SU-DHL-6 (cell line): ENCODE data around the gene SORCS2.

Source experiments
- H2AFZ ChIP-seq: fragments of 200-600 bp; sonication (generic); 2 replicates; pipeline ENCODE4 v1.6.1; 2014; ENCODE audit warnings: low read depth, mild to moderate bottlenecking, moderate library complexity, mixed read lengths, antibody characterized with exemption, low read length; ENCODE audit not compliant: severe bottlenecking
- H3F3A ChIP-seq: fragments of 200-600 bp; shearing (Covaris generic); 2 replicates; pipeline ENCODE4 v1.6.0; 2016; ENCODE audit warnings: antibody characterized with exemption, mild to moderate bottlenecking; ENCODE audit not compliant: insufficient read depth
- H3K27ac ChIP-seq: fragments of 200-600 bp; sonication (generic); 2 replicates; pipeline ENCODE4 v1.5.1; 2016; ENCODE audit warnings: low read depth, mild to moderate bottlenecking, low read length, moderate library complexity, mixed read lengths
- H3K27me3 ChIP-seq: fragments of 200-600 bp; sonication (generic), shearing (Covaris generic); 2 replicates; pipeline ENCODE4 v1.6.0; 2014; ENCODE audit warnings: mild to moderate bottlenecking, low read length
- H3K36me3 ChIP-seq: fragments of 200-600 bp; sonication (generic); 2 replicates; pipeline ENCODE4 v1.6.1; 2014; ENCODE audit warnings: mild to moderate bottlenecking, low read length, mixed read lengths
- H3K4me2 ChIP-seq: fragments of 300-600, 200-600 bp; shearing (Covaris generic), sonication (generic); 2 replicates; pipeline ENCODE4 v1.6.0; 2014; ENCODE audit warnings: low read length, low read depth, mild to moderate bottlenecking; ENCODE audit not compliant: poor library complexity, severe bottlenecking
- H3K4me3 ChIP-seq: fragments of 200-600 bp; sonication (generic); 2 replicates; pipeline ENCODE4 v1.5.1; 2014; ENCODE audit warnings: antibody characterized with exemption, low read length, mild to moderate bottlenecking, mixed read lengths; ENCODE audit not compliant: insufficient read depth, poor library complexity, severe bottlenecking
- H3K79me2 ChIP-seq: fragments of 200-600 bp; sonication (generic); 2 replicates; pipeline ENCODE4 v1.6.1; 2014; ENCODE audit warnings: mild to moderate bottlenecking, low read length, moderate library complexity; ENCODE audit not compliant: insufficient read depth
- H3K9ac ChIP-seq: fragments of 200-600 bp; sonication (generic); 2 replicates; pipeline ENCODE4 v1.7.0; 2014; ENCODE audit warnings: mild to moderate bottlenecking, low read length
- H3K9me2 ChIP-seq: fragments of 200-600 bp; sonication (generic); replicated peaks from 2 replicates; pipeline ENCODE4 v1.6.1; 2014; ENCODE audit warnings: low read length; ENCODE audit not compliant: insufficient read depth
- H3K9me3 ChIP-seq: fragments of 200-600 bp; sonication (generic); 2 replicates; pipeline ENCODE4 v1.6.1; 2014; ENCODE audit warnings: low read length, mixed read lengths; ENCODE audit not compliant: insufficient read depth
- H4K20me1 ChIP-seq: fragments of 200-600 bp; sonication (generic); 2 replicates; pipeline ENCODE4 v1.6.1; 2014; ENCODE audit warnings: low read depth, mild to moderate bottlenecking, antibody characterized with exemption, low read length, moderate library complexity, mixed read lengths
- EZH2phosphoT487 ChIP-seq: fragments of 200-600 bp; sonication (generic), shearing (Covaris generic); conservative IDR thresholded peaks from 2 replicates; pipeline ENCODE4 v1.6.1; 2018; ENCODE audit warnings: mild to moderate bottlenecking, antibody characterized with exemption, low read length, moderate library complexity, mixed read lengths
- TF ChIP-seq, protein P1 (sequence below): fragments of 200-600 bp; sonication (generic); IDR thresholded peaks from one replicate; pipeline ENCODE4 v1.5.1; 2017; ENCODE audit warnings: antibody characterized with exemption, mild to moderate bottlenecking, low read length, moderate library complexity; ENCODE audit not compliant: insufficient read depth, poor library complexity, severe bottlenecking

Gene SORCS2

GRCh38 chr4:7771541-7772507, 579.5 kb downstream of the SORCS2 start:
- Histone ChIP-seq H3K79me2 (no peaks in the 10 kb centered on the region), H3K27me3 (no peaks in the 10 kb centered on the region), H3K9ac (no peak overlapping the region), H4K20me1 (no peaks in the 10 kb centered on the region), H3K4me3 (no peak overlapping the region), H3K9me3 (no peaks in the 10 kb centered on the region), H3K9me2 (no peaks in the 10 kb centered on the region), H3K36me3 (no peaks in the 10 kb centered on the region), H3K4me2 (no peak overlapping the region), H2AFZ (no peak overlapping the region), H3K27ac (no peak overlapping the region), H3F3A (no peaks in the 10 kb centered on the region)
- no peak for TF ChIP-seq EZH2phosphoT487
- TF ChIP-seq, protein P1, sequence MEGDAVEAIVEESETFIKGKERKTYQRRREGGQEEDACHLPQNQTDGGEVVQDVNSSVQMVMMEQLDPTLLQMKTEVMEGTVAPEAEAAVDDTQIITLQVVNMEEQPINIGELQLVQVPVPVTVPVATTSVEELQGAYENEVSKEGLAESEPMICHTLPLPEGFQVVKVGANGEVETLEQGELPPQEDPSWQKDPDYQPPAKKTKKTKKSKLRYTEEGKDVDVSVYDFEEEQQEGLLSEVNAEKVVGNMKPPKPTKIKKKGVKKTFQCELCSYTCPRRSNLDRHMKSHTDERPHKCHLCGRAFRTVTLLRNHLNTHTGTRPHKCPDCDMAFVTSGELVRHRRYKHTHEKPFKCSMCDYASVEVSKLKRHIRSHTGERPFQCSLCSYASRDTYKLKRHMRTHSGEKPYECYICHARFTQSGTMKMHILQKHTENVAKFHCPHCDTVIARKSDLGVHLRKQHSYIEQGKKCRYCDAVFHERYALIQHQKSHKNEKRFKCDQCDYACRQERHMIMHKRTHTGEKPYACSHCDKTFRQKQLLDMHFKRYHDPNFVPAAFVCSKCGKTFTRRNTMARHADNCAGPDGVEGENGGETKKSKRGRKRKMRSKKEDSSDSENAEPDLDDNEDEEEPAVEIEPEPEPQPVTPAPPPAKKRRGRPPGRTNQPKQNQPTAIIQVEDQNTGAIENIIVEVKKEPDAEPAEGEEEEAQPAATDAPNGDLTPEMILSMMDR, result no peak

GRCh38 chr4:7772711-7773385, 580.5 kb downstream of the SORCS2 start:
- H3K27ac ChIP-seq, result no peak overlapping the region
- H3K9me2 ChIP-seq, result no peaks in the 10 kb centered on the region
- H3K4me3 ChIP-seq, result no peak overlapping the region
- no peaks in the 10 kb centered on the region for H3K36me3 ChIP-seq
- no peak overlapping the region for H3K9ac ChIP-seq
- no peak for TF ChIP-seq EZH2phosphoT487
- TF ChIP-seq, protein P1, result no peak
- H4K20me1 ChIP-seq, result no peaks in the 10 kb centered on the region
- H3K79me2 ChIP-seq, result no peaks in the 10 kb centered on the region
- no peaks in the 10 kb centered on the region for H3F3A ChIP-seq
- H3K9me3 ChIP-seq, result no peaks in the 10 kb centered on the region
- H3K27me3 ChIP-seq, result no peaks in the 10 kb centered on the region
- H3K4me2 ChIP-seq, result no peak overlapping the region
- no peak overlapping the region for H2AFZ ChIP-seq

DNA sequence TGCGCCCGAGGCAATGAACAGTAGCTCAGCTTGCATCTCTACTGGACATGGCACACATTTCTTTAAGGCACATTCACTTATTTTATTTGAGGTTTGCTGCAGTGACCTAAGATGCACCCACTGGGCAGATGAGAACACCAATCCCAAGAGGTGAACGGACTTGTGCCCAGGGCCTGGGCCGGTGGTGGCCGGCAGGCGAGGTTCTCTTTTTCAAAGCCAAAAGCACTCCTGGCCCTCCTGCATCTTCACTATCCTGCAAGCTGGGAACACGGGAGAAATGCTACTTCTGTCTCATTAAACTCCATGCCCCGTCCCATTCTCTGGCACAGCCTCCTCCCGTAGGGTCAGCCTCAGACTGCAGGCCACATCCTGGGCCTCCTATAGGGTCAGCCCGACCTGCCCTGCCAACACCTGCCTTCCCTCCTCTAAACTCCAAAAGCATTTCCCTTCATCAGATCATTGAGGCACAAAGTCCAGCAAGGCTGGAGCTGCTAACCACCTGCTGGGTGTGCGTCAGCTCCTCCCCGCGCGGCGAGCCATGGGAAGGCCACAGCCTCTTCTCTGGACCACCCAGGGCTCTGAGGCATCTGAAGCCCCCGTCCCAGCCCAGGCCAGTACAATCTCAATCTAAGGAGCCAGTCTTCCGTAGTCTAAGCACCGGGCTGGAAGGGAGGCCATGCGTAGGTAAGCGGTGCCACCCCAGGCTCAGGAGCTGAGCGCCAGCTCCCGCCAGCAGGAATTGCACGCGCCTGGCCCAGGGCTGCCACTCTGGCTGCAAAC, 581.3 kb downstream of the SORCS2 start:
- no peak for TF ChIP-seq EZH2phosphoT487
- TF ChIP-seq, protein P1, result no peak
- Histone ChIP-seq H3K4me3 (no peak overlapping the region), H3K27me3 (no peaks in the 10 kb centered on the region), H3K9me2 (no peaks in the 10 kb centered on the region), H3K79me2 (no peaks in the 10 kb centered on the region), H3K4me2 (no peak overlapping the region), H3K36me3 (no peaks in the 10 kb centered on the region), H4K20me1 (no peaks in the 10 kb centered on the region), H3K9me3 (no peaks in the 10 kb centered on the region), H3K27ac (no peak overlapping the region), H3K9ac (no peak overlapping the region), H3F3A (no peaks in the 10 kb centered on the region), H2AFZ (no peak overlapping the region)
